ENCODE results near the gene YPEL2. TPM values are rescaled to one million over a fixed set of nuclear protein-coding genes. Genes with fewer than 3 reads are reported as not detected.

Gene YPEL2
- total RNA-seq, 4 donors from 2014 or later = 35.5 to 47.1 (median 40.6) TPM

DNA sequence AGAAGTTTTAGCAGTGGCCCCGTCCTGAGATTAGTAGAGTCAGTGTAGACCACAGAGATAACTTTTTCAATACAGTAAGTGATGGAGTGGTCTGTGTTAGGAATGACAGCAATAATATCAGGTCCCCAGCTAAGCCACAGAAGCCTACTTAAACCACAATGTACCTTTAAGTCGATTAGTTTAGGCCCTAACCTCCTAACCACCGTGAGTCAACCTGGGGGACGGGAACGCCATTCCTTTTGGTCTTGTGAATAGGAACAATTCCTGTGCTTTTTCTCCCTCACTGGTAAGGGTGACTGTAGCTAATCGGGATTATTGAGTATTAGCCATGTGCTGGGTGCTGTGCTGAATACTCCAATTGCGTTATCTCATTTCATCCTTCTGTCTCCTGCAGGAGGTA, 14.0 kb downstream of the YPEL2 start:
- WGBS, 2 donors (ENCODE audit: low coverage in 1 of 2) = 92 to 95% methylated on average over 2 to 7 of the region's 7 CpGs
- H3K4me1 ChIP-seq = peaks cover 0 to 98% (median 31%) of the 10 kb centered on the region in 3 donors
- no peak overlapping the region for H3K27ac ChIP-seq

DNA sequence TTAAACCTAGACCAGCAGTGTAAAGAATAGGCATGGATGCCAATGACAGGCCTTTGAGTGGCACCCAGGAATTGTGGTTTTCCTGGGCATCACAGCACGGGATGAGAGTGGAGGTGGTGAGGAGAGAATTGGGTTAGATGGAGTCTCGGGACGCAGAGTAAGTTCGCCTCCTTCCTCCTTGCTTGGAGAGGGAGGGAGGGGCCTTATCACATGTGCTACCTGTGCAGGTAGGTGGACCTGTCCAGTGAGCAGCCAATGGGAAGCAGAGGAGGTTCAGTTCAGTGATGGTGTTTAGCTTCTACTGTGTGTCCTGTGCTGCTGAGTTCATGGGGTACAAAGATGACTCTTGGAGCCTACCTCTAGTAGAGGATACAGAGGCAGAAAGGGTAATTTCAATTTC, 14.9 kb downstream of the YPEL2 start:
- no peak overlapping the region for H3K4me3 ChIP-seq
- WGBS, 2 donors (ENCODE audit: low coverage in 1 of 2) = 80% methylated on average over 3 of the region's 4 CpGs; no CpG with 5 or more reads in 1 of the 2 donors
- no peaks in the 10 kb centered on the region for H3K9me3 ChIP-seq
- H3K36me3 ChIP-seq = peaks cover 0 to 11% of the 10 kb centered on the region in 2 donors
- no peak overlapping the region for H3K27ac ChIP-seq
- peaks cover 0 to 98% (median 28%) of the 10 kb centered on the region in 3 donors for H3K4me1 ChIP-seq
- TF ChIP-seq, protein P1, sequence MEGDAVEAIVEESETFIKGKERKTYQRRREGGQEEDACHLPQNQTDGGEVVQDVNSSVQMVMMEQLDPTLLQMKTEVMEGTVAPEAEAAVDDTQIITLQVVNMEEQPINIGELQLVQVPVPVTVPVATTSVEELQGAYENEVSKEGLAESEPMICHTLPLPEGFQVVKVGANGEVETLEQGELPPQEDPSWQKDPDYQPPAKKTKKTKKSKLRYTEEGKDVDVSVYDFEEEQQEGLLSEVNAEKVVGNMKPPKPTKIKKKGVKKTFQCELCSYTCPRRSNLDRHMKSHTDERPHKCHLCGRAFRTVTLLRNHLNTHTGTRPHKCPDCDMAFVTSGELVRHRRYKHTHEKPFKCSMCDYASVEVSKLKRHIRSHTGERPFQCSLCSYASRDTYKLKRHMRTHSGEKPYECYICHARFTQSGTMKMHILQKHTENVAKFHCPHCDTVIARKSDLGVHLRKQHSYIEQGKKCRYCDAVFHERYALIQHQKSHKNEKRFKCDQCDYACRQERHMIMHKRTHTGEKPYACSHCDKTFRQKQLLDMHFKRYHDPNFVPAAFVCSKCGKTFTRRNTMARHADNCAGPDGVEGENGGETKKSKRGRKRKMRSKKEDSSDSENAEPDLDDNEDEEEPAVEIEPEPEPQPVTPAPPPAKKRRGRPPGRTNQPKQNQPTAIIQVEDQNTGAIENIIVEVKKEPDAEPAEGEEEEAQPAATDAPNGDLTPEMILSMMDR (IDR thresholded peaks at IDR 0.05) = no peak
- TF ChIP-seq POLR2A (IDR thresholded peaks at IDR 0.05) = no peak
- TF ChIP-seq POLR2AphosphoS5 (IDR thresholded peaks at IDR 0.05) = no peak
- TF ChIP-seq EP300 (IDR thresholded peaks at IDR 0.05) = no peak
- ATAC-seq = no peak
- no peaks in the 10 kb centered on the region for H3K27me3 ChIP-seq

More for the DNA sequence above, 14.0 kb downstream of the YPEL2 start:
- H3K9me3 ChIP-seq = no peaks in the 10 kb centered on the region
- TF ChIP-seq POLR2A (IDR thresholded peaks at IDR 0.05) (no peak), POLR2AphosphoS5 (IDR thresholded peaks at IDR 0.05) (no peak), EP300 (IDR thresholded peaks at IDR 0.05) (no peak)
- TF ChIP-seq, protein P1 (IDR thresholded peaks at IDR 0.05) = no peak
- no peak overlapping the region for H3K4me3 ChIP-seq
- ATAC-seq = no peak
- H3K36me3 ChIP-seq = peaks cover 0 to 11% of the 10 kb centered on the region in 2 donors
- H3K27me3 ChIP-seq = no peaks in the 10 kb centered on the region

DNA sequence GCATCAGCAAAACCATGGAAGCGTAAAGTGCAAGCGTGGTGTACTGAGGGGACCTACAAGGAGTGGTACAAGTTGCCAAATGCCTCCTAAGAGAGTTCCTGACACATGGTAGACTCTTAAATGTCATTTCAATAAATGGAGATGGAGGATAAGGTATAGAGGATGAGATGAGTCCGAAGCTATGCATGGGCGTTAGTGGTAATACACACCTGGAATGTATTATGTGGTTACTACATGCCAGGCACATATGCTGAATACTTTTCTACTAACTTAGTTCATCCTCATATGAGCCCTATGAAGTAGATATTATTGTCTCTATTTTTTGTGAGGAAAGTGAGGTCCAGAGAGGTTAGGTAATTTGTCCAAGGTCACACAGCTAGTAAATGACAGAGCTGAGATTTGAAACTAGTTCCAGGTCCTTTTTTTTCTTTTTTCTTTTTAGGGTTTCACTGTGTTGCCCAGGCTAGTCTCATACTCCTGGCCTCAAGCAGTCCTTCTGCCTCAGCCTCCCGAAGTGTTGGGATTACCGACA, 15.5 kb downstream of the YPEL2 start:
- TF ChIP-seq, protein P1 (IDR thresholded peaks at IDR 0.05) = no peak
- TF ChIP-seq POLR2A (IDR thresholded peaks at IDR 0.05) (no peak), EP300 (IDR thresholded peaks at IDR 0.05) (no peak), POLR2AphosphoS5 (IDR thresholded peaks at IDR 0.05) (no peak)
- no peaks in the 10 kb centered on the region for H3K27me3 ChIP-seq
- H3K36me3 ChIP-seq = peaks cover 0 to 11% of the 10 kb centered on the region in 2 donors
- H3K4me1 ChIP-seq = peaks cover 0 to 98% (median 24%) of the 10 kb centered on the region in 3 donors
- no peak overlapping the region for H3K4me3 ChIP-seq
- no peak overlapping the region for H3K27ac ChIP-seq
- H3K9me3 ChIP-seq = no peaks in the 10 kb centered on the region
- WGBS, 2 donors (ENCODE audit: low coverage in 1 of 2) = 90 to 92% methylated on average over 2 to 6 of the region's 6 CpGs
- ATAC-seq = no peak

DNA sequence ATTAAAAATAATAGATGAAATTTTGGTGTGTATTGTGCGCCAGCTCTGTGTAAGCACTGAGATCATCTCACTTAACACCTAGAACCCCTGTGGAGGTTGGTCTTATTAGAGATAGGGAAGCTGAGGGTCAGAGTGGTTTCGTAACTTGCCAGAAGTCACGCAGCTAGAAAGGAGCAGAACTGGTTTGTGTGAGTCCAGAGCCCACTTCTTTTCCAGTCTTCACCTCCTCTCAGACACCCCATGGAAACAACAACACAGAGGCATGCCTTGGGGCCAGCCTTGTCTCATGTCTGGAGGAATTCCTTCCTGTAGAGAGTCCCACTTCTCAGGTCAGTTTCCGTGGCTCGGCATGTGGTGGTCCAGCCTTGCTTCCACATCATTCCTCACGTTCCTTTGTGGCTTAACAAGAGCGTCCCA, 16.5 kb downstream of the YPEL2 start:
- H3K27me3 ChIP-seq = no peaks in the 10 kb centered on the region
- peaks cover 0 to 12% of the 10 kb centered on the region in 2 donors for H3K36me3 ChIP-seq
- H3K27ac ChIP-seq = no peak overlapping the region
- no peak for ATAC-seq
- no peaks in the 10 kb centered on the region for H3K9me3 ChIP-seq
- H3K4me1 ChIP-seq = peaks cover 0 to 98% (median 21%) of the 10 kb centered on the region in 3 donors
- TF ChIP-seq EP300 (IDR thresholded peaks at IDR 0.05) (no peak), POLR2A (IDR thresholded peaks at IDR 0.05) (no peak), POLR2AphosphoS5 (IDR thresholded peaks at IDR 0.05) (no peak)
- TF ChIP-seq, protein P1 (IDR thresholded peaks at IDR 0.05) = no peak
- H3K4me3 ChIP-seq = no peak overlapping the region
- WGBS, 2 donors (ENCODE audit: low coverage in 1 of 2) = 80 to 88% methylated on average over 3 to 7 of the region's 7 CpGs

DNA sequence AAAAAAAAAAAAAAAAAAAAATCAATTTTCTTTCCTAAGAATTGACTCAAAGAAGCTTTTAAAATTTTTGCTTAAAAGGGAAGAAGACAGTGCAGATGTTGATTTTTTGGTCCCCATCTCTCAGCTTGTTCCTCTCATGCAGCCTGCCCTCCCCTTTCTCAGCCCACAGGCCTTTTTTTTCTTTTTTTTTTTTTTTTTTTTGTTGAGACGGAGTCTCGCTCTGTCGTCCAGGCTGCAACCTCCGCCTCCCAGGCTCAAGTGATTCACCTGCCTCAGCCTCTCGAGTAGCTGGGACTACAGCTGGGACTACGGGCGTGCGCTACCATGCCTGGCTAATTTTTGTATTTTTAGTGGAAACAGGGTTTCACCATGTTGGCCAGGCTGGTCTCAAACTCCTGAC, 17.7 kb downstream of the YPEL2 start:
- H3K27me3 ChIP-seq = no peaks in the 10 kb centered on the region
- TF ChIP-seq EP300 (IDR thresholded peaks at IDR 0.05) (no peak), POLR2A (IDR thresholded peaks at IDR 0.05) (no peak), POLR2AphosphoS5 (IDR thresholded peaks at IDR 0.05) (no peak)
- TF ChIP-seq, protein P1 (IDR thresholded peaks at IDR 0.05) = no peak
- no peak overlapping the region for H3K4me3 ChIP-seq
- H3K27ac ChIP-seq = no peak overlapping the region
- ATAC-seq = no peak
- peaks cover 0 to 24% of the 10 kb centered on the region in 2 donors for H3K36me3 ChIP-seq
- H3K9me3 ChIP-seq = no peaks in the 10 kb centered on the region
- peaks cover 0 to 98% (median 26%) of the 10 kb centered on the region in 3 donors for H3K4me1 ChIP-seq
- WGBS, 2 donors (ENCODE audit: low coverage in 1 of 2) = 89 to 90% methylated on average over 2 to 3 of the region's 8 CpGs
